Esophagus muscularis mucosa (tissue), 4 donors: ENCODE data around the gene LUC7L. TPM values are rescaled to one million over a fixed set of nuclear protein-coding genes. Genes with fewer than 3 reads are reported as not detected.

Experiments used
- DNase-seq: peaks from one replicate; pipeline ENCODE4 v3.0.0-alpha.2; 2017; ENCODE audit errors: extremely low spot score
- H3K27ac ChIP-seq, 4 donors: fragments of 200-600 bp; sonication (generic); replicated peaks in 1 of 4; 1 replicate in 3 of 4; 2 replicates in 1 of 4; pipeline ENCODE4 v1.5.1; 2016 to 2019; ENCODE audit warnings: mild to moderate bottlenecking in 1 of 4
- H3K27me3 ChIP-seq, 4 donors: fragments of 200-600 bp; sonication (generic); one replicate each; pipeline versions ENCODE4 v1.5.1 to v1.6.0; 2016 to 2019
- H3K36me3 ChIP-seq, 4 donors: fragments of 200-600 bp; sonication (generic); one replicate each; pipeline ENCODE4 v1.5.1; 2016 to 2019
- H3K4me1 ChIP-seq, 4 donors: fragments of 200-600 bp; sonication (generic); one replicate each; pipeline ENCODE4 v1.5.1; 2016 to 2019
- H3K4me3 ChIP-seq, 4 donors: fragments of 200-600 bp; sonication (generic); 1 replicate in 2 of 4; 2 replicates in 2 of 4; pipeline ENCODE4 v1.5.1; 2016 to 2019; ENCODE audit warnings: mild to moderate bottlenecking in 4 of 4, moderate library complexity in 1 of 4
- H3K9me3 ChIP-seq, 4 donors: fragments of 200-600 bp; sonication (generic); 1 replicate in 3 of 4; 2 replicates in 1 of 4; pipeline ENCODE4 v1.5.1; 2016 to 2019
- CTCF ChIP-seq, 3 experiments: fragments of 200-600 bp in 2 of 3; fragments of 450-650 bp in 1 of 3; sonication (generic) in 2 of 3; IDR thresholded peaks; one replicate each; pipeline ENCODE4 v1.5.1; 2017 to 2019; ENCODE audit warnings: antibody characterized with exemption in 3 of 3, mild to moderate bottlenecking in 2 of 3, moderate library complexity in 1 of 3
- EP300 ChIP-seq: sonication (generic); formaldehyde crosslinking; IDR thresholded peaks from one replicate; pipeline ENCODE4 v1.6.1; 2017; ENCODE audit warnings: antibody characterized with exemption
- POLR2A ChIP-seq: fragments of 450-650 bp; IDR thresholded peaks from one replicate; pipeline ENCODE4 v1.6.1; 2017; ENCODE audit warnings: antibody characterized with exemption, moderate library complexity, mild to moderate bottlenecking, low read depth
- POLR2AphosphoS5 ChIP-seq, 2 donors: sonication (generic); formaldehyde crosslinking; IDR thresholded peaks; one replicate each; pipeline ENCODE4 v1.6.1; 2017; ENCODE audit warnings: antibody characterized with exemption in 2 of 2
- WGBS: methylation state at CpG from one replicate; pipeline ENCODE4 v1.1.5; 2018; 5-methylcytosine and 5-hydroxymethylcytosine counted together
- intact Hi-C: fragments of 100-400 bp; cut with DNase I; formaldehyde crosslinking; loops from one replicate; pipeline ENCODE4 v1.15.1; 2023
- total RNA-seq, 4 donors: library from RNA; depleted of rRNA; stranded (reverse); fragments of >200 nt; gene quantifications; one replicate each; pipeline versions ENCODE4 v1.1.0 to v1.2.1, GENCODE V29; 2016

Gene LUC7L
- total RNA-seq, 4 donors from 2014 or later, result 34.8 to 60.6 (median 50.2) TPM

GRCh38 chr16:275041-275641 lies 45.9 kb upstream of the LUC7L start:
- intact Hi-C loops, result no loop called here
- Histone ChIP-seq H3K4me1 (peaks cover 12 to 29% (median 22%) of the 10 kb centered on the region in 4 donors), H3K27ac (peak overlapping the region in 2 of 4 donors; percentile 36 to 43), H3K9me3 (no peaks in the 10 kb centered on the region), H3K27me3 (peaks cover 0 to 27% (median 0%) of the 10 kb centered on the region in 4 donors), H3K4me3 (peak overlapping the region; percentile 57 to 72 (median 62)), H3K36me3 (peaks cover 0 to 7% (median 2%) of the 10 kb centered on the region in 4 donors)
- TF ChIP-seq POLR2AphosphoS5 (IDR thresholded peaks at IDR 0.05), result no peak
- no peak for TF ChIP-seq EP300
- no peak for TF ChIP-seq CTCF (IDR thresholded peaks at IDR 0.05)
- TF ChIP-seq POLR2A, result no peak
- no CpG with 5 or more reads among the region's 58 CpGs for WGBS
- no peak for DNase-seq

GRCh38 chr16:273547-274421 lies 44.5 kb upstream of the LUC7L start:
- peaks cover 0 to 7% (median 2%) of the 10 kb centered on the region in 4 donors for H3K36me3 ChIP-seq
- 78% methylated on average over 6 of the region's 30 CpGs for WGBS
- peaks cover 0 to 19% (median 0%) of the 10 kb centered on the region in 4 donors for H3K27me3 ChIP-seq
- intact Hi-C loops, result no loop called here
- peaks cover 10 to 24% (median 18%) of the 10 kb centered on the region in 4 donors for H3K4me1 ChIP-seq
- no peak overlapping the region for H3K27ac ChIP-seq
- no peaks in the 10 kb centered on the region for H3K9me3 ChIP-seq
- TF ChIP-seq EP300, result no peak
- no peak for TF ChIP-seq POLR2AphosphoS5 (IDR thresholded peaks at IDR 0.05)
- TF ChIP-seq CTCF (IDR thresholded peaks at IDR 0.05), result no peak
- H3K4me3 ChIP-seq, result no peak overlapping the region
- no peak for DNase-seq

GRCh38 chr16:272633-273546 lies 43.6 kb upstream of the LUC7L start:
- WGBS, result 85% methylated on average over 25 of the region's 36 CpGs
- H3K27ac ChIP-seq, result no peak overlapping the region
- DNase-seq, result no peak
- H3K4me1 ChIP-seq, result peaks cover 10 to 24% (median 18%) of the 10 kb centered on the region in 4 donors
- H3K27me3 ChIP-seq, result peaks cover 0 to 19% (median 0%) of the 10 kb centered on the region in 4 donors
- no peak for TF ChIP-seq CTCF (IDR thresholded peaks at IDR 0.05)
- no peak for TF ChIP-seq POLR2AphosphoS5 (IDR thresholded peaks at IDR 0.05)
- no peak for TF ChIP-seq EP300
- no peak for TF ChIP-seq POLR2A
- intact Hi-C loops, result no loop called here
- H3K36me3 ChIP-seq, result peaks cover 0 to 7% (median 2%) of the 10 kb centered on the region in 4 donors
- H3K9me3 ChIP-seq, result no peaks in the 10 kb centered on the region
- H3K4me3 ChIP-seq, result no peak overlapping the region

DNA sequence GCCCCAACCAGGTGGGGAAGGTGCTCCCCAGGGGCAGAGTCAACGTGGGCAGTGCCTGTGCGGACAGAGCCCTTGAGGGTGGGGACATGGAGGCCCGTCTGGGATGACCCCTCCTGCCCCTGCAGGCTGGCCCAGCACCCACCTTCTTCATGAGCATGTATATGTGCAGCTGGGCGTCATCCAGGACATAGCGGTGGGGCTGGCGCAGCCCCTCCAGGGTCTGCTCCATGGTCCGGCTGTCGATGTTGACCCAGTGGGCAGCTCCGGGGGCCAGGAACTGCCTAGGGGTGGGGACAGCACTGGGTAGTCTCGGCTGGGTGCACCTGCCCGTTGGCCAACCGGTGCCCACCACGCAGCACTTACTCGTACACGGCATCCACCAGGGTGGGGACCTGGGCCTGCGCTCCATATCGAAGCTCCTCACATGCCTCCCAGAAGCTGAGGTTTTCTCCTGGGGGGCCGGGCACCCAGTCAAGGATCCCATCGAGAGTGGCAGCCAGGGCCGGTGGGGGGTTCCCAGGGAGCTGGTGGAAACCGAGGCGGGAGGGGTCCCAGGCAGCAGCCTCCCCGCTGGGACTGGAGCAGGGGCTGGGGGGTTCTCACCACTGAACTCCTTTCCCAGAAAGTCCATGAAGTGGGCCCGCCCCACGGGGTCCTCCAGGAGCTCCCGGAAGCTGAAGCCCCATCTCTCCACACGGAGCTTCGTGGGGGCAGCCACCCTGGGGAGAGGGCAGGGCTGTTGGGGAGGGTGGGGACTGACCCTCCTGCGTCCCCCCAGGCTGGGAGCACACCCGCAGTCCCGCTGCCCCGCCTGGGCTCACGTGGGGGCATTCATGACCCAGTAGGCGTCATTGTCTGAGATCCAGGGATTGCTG lies 41.4 kb upstream of the LUC7L start:
- Histone ChIP-seq H3K4me3 (no peak overlapping the region), H3K27me3 (peaks cover 0 to 15% (median 0%) of the 10 kb centered on the region in 4 donors), H3K9me3 (no peaks in the 10 kb centered on the region), H3K27ac (no peak overlapping the region), H3K4me1 (peaks cover 10 to 22% (median 17%) of the 10 kb centered on the region in 4 donors), H3K36me3 (peaks cover 0 to 9% (median 3%) of the 10 kb centered on the region in 4 donors)
- 85% methylated on average over 21 of the region's 34 CpGs for WGBS
- no peak for DNase-seq
- intact Hi-C loops, result no loop called here
- no peak for TF ChIP-seq CTCF (IDR thresholded peaks at IDR 0.05)
- TF ChIP-seq EP300, result no peak
- TF ChIP-seq POLR2A, result no peak
- TF ChIP-seq POLR2AphosphoS5 (IDR thresholded peaks at IDR 0.05), result no peak
